Measurements from ENCODE around the gene CGN.

DNA sequence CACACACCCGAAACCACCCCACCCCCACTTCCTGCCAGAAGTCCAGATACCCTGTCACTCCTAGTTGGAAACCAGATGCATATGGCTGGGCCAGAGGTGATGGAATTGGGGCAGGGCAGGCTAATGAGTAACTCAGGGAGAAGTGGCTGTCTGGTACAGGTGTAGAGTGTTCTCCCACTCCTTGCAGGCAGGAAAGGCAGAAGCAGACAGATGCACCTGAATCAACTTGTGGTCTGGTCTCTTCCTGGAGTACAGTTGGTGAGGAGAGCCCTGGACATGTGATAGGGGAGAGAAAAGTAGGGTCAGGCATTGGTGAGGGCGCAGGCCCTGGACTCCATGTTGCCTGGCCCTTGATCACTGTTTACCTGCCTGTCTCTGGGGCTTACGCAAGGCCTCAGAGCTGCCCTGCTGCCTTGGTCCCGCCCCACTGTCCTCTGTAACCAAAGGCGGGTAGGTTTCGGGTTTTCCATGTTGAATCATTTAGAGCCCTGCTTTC lies 2.5 kb downstream of the CGN start:
- no peak for TF ChIP-seq CTCF (IDR thresholded peaks at IDR 0.05)
- no peak for TF ChIP-seq POLR2A (IDR thresholded peaks at IDR 0.05)
